DND-41 (cell line): ENCODE measurements around the gene CARD18.

ENCODE experiments used
- CTCF ChIP-seq: IDR thresholded peaks from 2 replicates; pipeline ENCODE4 v1.5.1; 2012; ENCODE audit warnings: borderline replicate concordance, low read length, moderate library complexity, mild to moderate bottlenecking; ENCODE audit not compliant: poor library complexity, severe bottlenecking; ENCODE audit errors: extremely low read depth
- EZH2 ChIP-seq: IDR thresholded peaks from 3 replicates; pipeline ENCODE4 v1.6.1; 2012; ENCODE audit warnings: borderline replicate concordance, low read depth, mild to moderate bottlenecking, moderate library complexity, low read length, inconsistent platforms; ENCODE audit not compliant: severe bottlenecking

DNA sequence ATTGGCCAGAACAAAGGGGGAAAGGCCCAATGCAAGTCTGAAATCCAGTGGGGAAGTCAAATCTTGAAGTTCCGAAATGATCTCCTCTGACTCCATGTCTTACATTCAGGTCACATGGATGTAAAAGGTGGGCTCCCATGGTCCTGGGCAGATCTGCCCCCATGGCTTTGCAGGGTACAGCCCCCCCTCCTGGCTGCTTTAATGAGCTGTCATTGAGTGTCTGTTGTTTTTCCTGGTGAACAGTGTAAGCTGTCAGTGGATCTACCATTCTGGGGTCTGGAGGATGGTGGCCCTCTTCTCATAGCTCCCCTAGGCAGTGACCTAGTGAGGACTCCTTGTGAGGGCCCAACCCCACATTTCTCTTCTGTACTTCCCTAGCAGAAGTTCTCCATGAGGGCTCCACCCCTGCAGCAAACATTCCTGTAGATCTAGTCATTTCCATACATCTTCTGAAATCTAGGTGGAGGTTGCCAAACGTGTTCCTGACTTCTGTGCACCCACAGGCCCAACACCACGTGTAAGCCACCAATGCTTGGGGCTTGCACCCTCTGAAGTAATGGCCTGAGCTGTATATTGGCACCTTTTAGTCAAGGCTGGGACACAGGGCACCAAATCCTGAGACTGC lies 9.3 kb downstream of the CARD18 start:
- no peak for TF ChIP-seq CTCF
- no peak for TF ChIP-seq EZH2
